ENCODE measurements around the gene DLG2.

DNA sequence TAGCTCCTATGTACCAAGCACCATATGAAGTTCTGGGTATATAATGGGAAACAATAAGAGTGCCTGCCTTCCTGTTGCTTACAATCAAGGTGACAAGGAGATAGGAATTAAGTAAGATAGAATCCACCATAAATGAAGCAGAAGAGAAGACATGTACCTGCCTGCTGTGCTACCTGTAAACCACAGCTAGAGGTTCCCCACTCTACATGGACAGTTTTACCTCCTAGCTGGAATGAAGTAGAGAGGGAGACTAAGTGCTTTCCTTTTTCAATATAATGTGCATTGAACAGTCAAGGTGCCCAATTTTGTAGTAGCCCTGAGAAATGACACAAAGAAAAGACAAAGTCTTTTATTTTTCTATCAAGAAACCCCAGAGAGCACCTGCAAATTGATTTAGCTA is 984.6 kb downstream of the DLG2 start:
- TF ChIP-seq, protein P1, sequence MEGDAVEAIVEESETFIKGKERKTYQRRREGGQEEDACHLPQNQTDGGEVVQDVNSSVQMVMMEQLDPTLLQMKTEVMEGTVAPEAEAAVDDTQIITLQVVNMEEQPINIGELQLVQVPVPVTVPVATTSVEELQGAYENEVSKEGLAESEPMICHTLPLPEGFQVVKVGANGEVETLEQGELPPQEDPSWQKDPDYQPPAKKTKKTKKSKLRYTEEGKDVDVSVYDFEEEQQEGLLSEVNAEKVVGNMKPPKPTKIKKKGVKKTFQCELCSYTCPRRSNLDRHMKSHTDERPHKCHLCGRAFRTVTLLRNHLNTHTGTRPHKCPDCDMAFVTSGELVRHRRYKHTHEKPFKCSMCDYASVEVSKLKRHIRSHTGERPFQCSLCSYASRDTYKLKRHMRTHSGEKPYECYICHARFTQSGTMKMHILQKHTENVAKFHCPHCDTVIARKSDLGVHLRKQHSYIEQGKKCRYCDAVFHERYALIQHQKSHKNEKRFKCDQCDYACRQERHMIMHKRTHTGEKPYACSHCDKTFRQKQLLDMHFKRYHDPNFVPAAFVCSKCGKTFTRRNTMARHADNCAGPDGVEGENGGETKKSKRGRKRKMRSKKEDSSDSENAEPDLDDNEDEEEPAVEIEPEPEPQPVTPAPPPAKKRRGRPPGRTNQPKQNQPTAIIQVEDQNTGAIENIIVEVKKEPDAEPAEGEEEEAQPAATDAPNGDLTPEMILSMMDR (IDR thresholded peaks at IDR 0.05; ENCODE audit: low read depth, low read length, missing input control): no peak
- TF ChIP-seq FOXA1 (IDR thresholded peaks at IDR 0.05) (no peak), JUND (IDR thresholded peaks at IDR 0.05) (no peak), RAD21 (IDR thresholded peaks at IDR 0.05) (no peak), EGR1 (IDR thresholded peaks at IDR 0.05; ENCODE audit: low read depth in 2 of 2) (no peak), SP1 (IDR thresholded peaks at IDR 0.05) (no peak), GABPA (IDR thresholded peaks at IDR 0.05 in 1 of 2, conservative IDR thresholded peaks at IDR 0.05 in 1 of 2) (no peak), YY1 (IDR thresholded peaks at IDR 0.05) (no peak), TAF1 (conservative IDR thresholded peaks at IDR 0.05) (no peak)
- TF ChIP-seq, protein P2, sequence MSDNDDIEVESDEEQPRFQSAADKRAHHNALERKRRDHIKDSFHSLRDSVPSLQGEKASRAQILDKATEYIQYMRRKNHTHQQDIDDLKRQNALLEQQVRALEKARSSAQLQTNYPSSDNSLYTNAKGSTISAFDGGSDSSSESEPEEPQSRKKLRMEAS (IDR thresholded peaks at IDR 0.05): no peak
